Amniotic epithelial cell (primary cell): ENCODE results near the gene BLTP3A.

Source experiments
- DNase-seq: peaks from one replicate; pipeline ENCODE4 v3.0.0-alpha.2; 2010; ENCODE audit warnings: low read depth

Gene BLTP3A

GRCh38 chr6:34832942-34833341 lies 41.1 kb downstream of the BLTP3A start:
- no peak for DNase-seq

- DNase-seq = peak; percentile 83
Measured at GRCh38 chr6:34834789-34835518, 43.1 kb downstream of the BLTP3A start.

GRCh38 chr6:34836008-34836407 lies 44.1 kb downstream of the BLTP3A start:
- DNase-seq = no peak

GRCh38 chr6:34836451-34836850 lies 44.6 kb downstream of the BLTP3A start:
- no peak for DNase-seq

GRCh38 chr6:34837528-34837927 lies 45.6 kb downstream of the BLTP3A start:
- DNase-seq = no peak

- DNase-seq = no peak
Measured at GRCh38 chr6:34839666-34840352, 47.9 kb downstream of the BLTP3A start.
